Activated naive CD8-positive, alpha-beta T cell treated with anti-CD3 and anti-CD28 coated beads, Interleukin-2, amount 50 U/mL, for 16 hours (primary cell): ENCODE data around the gene CPTP.

ENCODE experiments used
- DNase-seq: peaks from one replicate; pipeline ENCODE4 v3.0.0-alpha.2; 2020; ENCODE audit warnings: low read depth, low spot score

CPTP gene

DNA sequence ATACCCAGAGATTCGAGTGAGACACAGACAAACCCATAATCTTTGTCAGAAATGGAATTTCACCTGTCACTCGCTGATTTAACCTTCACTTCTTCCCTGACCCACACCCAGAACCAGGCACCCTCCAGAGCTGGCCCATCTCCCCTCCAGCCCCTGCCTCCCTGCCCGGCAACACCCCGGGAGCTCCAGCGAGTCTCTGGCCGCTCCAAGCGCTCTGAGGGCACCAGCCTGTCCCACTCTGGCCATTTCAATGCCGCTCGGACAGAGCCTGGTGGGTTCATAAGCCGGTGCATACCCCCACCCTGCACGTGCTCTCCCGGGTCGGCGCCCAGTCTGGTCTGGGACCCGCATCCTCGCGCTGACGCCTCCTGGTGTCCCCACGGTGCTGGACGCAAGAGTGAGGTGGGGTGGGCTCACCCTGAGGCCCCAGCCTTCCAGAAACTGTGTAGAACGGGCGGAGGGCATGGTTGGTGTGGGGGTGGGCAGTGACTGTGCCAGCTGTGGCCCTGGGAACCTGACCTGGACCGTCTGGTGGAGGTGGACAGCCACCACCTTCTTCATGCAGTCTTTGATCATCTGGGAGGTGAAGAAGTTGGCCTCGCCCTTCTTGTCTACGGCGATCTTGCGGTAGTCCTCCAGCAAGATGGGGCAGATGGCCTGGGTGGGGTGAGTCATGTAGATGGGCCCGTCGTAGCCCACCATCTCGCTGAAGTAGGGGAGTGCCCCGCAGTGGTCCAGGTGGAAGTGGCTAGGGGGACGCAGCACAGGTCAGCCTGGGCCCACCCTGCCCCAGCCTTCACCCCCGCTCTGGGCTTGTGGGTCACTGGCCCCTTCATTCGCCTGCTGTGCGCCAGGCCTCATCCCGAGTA, 5.6 kb upstream of the CPTP start:
- no peak for DNase-seq

DNA sequence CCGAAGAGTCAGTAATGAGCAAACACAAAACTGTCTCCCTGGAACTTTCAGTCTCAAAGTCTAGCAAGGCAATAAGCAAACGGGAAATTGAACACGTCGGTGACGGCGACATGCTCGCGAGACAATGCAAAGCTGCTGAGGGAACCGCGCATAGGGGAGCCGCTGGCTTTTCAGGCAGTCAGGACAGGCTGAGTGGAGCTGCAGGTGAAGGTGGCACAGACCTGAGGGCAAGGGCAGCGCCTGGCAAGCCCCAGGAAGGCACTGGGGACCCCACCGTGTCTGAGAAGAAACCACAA, 5.0 kb upstream of the CPTP start:
- DNase-seq = no peak

DNA sequence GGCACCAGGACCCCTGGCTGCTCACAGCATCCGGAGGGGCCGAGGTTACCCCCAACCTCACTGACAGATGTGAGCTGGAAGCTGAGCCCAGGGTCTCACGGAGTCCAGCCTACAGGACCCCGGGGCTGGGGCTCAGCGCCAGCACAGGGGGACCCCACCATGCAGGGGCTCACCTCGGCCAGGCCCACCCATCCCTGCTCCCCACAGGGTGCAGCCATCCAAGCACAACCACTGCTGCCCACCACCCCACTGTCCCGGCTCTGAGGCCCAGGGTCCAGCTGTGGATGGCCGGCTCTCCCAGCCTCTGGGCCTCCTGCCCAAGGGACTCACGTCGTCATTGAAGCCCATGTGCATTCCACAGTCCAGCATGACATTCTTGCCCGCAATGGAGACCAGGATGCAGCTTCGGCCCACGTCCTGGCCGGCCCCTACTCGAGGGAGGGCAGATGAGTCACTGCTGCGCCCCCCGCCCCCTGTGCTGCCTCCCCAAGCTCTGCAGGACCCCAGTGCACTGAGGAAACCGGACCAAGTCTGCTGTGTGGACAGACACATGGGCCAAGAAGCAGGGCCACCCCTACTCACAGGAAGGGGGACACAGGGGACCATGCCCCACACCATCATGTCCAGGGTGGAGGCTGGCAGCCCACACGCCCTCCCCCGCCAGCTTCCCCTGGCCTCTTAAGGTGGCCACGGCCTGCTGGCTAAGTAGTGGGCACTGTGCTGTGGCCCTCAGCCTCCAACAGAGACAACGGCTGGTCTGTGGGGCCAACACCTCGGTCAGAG, 3.7 kb upstream of the CPTP start:
- no peak for DNase-seq

DNA sequence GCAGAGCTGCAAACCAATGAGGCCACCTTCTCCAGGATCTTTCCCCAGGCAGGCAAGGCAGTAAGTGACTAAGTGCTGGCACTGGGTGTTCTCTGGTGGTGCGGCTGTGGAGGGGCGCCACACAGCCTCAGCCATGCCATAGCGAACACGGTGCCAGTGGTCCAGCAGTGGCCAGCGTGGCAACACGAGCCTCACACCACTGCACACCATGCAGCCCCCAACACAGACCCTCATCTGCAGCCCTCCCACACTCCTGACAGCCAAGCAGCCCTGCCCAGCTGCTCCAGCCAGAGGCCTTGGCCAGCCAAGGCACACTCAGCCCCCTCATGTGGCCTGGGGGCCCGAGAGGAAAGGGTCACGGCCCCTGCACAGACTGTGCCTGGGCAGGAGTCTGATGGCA, 3.1 kb upstream of the CPTP start:
- DNase-seq = no peak

DNA sequence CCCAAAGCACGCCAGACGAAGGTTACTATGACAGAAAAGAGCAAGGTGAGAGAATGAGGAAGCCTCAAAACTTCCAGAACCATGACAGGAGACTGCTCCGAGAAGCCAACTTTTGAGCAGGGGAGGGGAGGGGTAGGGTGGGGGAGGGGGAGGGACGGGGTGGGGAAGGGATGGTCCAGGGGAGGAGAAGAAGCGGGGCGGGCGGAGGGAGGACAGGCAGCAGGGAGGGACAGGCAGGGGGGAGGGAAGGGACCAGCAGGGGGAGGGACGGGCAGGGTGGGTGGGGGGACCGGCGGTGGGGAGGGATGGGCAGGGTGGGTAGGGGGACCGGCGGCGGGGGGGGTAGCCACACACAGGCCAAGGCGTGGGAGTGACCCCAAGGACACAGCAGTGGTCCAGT, 2.2 kb upstream of the CPTP start:
- DNase-seq = no peak

DNA sequence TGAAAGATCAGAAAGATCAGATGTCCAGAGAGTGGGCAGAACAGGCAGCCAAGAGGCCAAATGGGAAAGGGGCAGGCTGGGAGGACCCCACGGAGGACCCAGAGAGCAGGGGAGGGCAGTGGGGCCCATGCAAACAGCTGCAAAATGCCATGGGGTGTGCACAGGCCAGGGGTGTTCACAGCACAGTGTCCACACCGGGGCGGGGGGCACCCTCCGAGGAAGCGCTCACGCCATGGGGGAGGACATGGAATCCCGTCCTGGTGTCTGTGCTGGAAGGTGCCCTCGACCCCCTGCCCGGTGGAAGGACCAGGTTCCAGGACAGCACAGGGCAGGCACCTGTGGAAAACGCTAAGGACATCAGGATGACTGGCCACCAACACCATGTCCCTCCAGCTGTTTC, 1.6 kb upstream of the CPTP start:
- DNase-seq = no peak

DNA sequence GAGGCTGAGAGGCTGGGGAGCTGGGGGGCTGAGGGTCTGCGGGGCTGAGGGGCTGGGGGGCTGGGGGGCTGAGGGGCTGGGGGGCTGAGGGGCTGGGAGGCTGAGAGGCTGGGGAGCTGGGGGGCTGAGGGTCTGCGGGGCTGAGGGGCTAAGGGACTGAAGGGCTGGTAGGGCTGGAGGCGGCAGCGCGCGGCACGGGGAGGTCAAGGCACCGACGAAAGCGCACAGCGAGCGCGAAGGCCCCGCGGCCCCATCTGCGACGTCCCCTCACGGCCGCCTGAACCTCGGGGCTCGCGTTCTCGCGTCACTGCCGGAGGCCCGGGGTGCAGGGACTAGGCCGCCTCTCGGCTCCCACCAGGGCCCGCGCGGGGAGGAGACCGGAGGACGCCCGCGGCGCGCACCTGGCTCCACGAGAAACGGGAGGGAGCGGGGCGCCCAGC, 498 bp upstream of the CPTP start:
- DNase-seq = no peak

DNA sequence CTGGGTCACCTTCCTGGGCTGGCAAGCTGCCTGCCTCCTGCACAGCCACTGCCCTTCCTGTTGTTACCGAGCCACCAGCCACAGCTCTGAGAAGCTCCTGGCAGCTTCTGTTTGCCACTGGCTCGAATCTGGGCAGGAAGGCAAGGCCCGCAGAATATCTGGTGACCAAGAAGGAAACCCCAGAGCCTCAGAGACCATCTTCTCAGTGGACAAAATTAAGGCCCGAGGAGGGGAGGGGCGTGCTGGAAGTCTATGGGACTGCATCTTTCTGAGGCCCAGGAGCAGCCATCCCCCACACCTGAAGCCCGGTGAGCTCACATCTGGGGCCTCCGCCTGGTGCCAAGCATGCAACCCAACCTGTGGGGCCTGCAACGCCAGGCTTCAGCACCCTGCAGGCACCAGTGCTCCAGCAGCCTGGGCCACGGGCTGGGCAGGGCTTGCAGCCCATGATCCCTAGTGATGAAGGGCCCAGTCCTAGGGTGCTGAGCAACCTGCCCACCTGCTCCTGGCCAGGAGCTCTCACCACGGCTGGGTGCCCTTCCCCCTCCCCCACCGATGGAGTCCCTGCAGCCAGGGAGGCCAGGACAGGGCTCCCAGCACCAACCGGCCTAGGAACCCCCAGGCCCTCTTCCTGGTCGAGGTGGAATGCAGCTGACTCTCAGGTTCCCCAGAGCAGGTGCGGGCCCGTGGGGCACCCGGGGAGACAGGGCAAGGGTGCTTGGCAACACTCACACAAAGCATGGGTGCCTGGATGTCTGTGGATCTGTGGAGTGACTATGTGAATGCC, 879 bp downstream of the CPTP start:
- DNase-seq = no peak

DNA sequence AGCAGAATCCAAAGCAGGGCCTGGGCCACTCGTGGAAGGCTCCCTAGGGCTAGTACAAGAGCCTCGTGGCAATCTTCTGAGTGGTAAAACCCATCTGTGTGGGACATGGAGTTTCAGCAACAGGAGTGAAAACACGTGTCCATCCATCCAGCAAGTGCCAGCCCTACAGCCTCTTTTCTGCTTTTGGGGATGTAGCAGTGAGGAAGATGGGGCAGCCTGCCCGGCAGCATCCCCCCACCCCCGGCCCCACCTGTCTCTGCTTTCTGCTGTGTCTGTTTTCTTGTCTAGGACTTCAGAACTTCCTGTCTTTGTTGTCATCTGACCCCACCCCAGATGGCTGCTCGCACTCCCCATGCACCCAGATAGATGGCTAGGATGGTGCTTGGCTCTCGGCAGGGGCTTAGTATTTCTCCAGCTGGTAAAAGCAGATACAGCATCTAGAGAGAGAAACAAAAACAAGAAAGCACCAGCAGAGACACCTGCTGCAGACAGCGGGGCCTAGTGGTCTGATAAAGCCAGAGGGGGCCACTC, 1.5 kb downstream of the CPTP start:
- no peak for DNase-seq

DNA sequence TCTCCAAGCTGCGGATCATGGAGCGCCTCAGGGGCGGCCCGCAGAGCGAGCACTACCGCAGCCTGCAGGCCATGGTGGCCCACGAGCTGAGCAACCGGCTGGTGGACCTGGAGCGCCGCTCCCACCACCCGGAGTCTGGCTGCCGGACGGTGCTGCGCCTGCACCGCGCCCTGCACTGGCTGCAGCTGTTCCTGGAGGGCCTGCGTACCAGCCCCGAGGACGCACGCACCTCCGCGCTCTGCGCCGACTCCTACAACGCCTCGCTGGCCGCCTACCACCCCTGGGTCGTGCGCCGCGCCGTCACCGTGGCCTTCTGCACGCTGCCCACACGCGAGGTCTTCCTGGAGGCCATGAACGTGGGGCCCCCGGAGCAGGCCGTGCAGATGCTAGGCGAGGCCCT, 2.7 kb downstream of the CPTP start:
- DNase-seq = no peak

DNA sequence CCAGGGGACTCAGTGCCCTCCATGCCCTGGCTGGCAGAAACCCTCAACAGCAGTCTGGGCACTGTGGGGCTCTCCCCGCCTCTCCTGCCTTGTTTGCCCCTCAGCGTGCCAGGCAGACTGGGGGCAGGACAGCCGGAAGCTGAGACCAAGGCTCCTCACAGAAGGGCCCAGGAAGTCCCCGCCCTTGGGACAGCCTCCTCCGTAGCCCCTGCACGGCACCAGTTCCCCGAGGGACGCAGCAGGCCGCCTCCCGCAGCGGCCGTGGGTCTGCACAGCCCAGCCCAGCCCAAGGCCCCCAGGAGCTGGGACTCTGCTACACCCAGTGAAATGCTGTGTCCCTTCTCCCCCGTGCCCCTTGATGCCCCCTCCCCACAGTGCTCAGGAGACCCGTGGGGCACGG, 3.7 kb downstream of the CPTP start:
- DNase-seq = no peak

DNA sequence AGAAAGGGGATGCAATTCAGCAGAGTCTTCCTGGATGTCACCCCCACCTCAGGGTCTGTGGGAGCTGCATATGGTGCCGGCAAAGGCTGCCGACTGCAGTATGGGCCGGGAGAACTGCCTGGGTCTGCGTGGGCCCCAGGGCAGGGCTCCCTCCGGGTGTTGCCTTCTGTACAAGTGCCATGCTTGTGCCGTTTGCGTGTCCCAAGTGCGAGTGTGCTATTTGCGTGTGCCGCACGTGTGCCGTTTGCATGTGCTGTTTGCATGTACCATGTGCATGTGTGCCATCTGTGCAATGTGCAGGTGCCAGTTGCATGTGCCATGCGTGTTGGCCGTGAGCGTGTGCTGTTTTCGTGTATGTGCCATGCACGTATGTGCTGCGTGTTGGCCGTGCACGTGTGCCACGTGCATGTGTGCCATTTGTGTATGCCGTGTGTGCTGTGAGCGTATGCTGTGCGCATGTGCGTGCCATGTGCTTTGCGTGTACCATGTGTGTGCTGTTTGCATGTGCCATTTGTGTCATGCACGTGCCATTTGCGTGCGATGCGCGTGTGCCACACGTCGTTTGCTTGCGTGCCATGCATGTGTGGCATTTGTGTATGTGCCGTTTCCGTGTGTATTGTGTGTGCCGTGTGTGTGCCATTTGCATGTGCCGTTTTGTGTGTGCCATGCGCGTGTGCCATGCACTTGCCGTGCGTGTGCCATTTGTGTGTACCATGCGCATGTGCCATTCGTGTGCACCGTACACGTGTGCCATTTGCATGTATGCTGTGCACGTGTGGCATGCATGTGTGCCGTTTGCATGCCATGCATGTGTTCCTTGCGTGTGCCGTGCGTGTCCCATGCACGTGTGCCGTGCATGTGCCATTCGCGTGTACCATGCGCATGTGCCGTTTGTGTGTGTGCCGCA, 5.0 kb downstream of the CPTP start:
- DNase-seq = no peak

DNA sequence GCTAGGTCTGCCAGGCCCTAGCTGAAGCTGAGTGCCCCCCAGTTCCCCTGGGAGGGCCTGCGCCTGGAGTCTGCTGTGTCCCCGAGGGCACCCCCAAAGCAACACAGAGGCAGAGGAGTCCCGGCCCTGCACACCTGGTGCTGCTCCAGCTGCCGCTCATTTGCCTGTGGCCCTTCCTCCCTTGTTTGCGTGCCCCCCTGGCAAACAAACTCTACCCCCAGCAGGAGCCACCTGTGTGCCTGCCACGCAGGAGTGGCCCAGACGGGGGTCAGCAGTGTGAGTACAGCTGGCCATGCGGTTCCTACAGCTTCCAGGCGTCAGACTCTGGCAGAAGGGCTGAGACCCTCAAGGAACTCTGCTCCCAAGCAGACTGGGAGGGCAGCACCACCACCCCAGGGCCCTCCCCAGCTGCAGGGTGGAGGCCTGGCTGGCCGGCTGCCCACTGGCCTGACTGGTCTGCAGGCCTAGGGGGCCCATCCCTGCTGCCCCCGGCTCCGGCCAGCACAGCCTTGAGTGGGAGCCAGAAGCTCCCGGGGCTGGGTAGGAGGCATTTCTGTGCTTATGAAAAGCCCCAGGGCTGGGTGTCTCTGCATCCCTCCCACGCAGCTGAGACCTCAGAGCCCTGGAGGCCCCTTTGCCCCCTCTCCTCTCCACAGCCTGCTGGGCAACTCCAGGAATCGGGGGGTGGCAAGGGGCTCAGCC, 5.9 kb downstream of the CPTP start:
- no peak for DNase-seq

DNA sequence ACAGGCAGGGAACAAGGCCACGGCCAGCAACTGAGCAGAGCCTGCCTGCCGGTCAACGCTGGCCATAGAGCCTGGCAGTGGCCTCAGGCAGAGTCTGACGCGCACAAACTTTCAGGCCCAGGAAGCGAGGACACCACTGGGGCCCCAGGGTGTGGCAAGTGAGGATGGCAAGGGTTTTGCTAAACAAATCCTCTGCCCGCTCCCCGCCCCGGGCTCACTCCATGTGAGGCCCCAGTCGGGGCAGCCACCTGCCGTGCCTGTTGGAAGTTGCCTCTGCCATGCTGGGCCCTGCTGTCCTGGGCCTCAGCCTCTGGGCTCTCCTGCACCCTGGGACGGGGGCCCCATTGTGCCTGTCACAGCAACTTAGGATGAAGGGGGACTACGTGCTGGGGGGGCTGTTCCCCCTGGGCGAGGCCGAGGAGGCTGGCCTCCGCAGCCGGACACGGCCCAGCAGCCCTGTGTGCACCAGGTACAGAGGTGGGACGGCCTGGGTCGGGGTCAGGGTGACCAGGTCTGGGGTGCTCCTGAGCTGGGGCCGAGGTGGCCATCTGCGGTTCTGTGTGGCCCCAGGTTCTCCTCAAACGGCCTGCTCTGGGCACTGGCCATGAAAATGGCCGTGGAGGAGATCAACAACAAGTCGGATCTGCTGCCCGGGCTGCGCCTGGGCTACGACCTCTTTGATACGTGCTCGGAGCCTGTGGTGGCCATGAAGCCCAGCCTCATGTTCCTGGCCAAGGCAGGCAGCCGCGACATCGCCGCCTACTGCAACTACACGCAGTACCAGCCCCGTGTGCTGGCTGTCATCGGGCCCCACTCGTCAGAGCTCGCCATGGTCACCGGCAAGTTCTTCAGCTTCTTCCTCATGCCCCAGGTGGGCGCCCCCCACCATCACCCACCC, 6.7 kb downstream of the CPTP start, which contains the start of gene TAS1R3:
Gene TAS1R3 (plus strand): TSS at position 213 of the 898 bp plus-strand sequence. CDS start 66 bp downstream, at position 279.
- DNase-seq = no peak

DNA sequence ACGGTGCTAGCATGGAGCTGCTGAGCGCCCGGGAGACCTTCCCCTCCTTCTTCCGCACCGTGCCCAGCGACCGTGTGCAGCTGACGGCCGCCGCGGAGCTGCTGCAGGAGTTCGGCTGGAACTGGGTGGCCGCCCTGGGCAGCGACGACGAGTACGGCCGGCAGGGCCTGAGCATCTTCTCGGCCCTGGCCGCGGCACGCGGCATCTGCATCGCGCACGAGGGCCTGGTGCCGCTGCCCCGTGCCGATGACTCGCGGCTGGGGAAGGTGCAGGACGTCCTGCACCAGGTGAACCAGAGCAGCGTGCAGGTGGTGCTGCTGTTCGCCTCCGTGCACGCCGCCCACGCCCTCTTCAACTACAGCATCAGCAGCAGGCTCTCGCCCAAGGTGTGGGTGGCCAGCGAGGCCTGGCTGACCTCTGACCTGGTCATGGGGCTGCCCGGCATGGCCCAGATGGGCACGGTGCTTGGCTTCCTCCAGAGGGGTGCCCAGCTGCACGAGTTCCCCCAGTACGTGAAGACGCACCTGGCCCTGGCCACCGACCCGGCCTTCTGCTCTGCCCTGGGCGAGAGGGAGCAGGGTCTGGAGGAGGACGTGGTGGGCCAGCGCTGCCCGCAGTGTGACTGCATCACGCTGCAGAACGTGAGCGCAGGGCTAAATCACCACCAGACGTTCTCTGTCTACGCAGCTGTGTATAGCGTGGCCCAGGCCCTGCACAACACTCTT, 7.6 kb downstream of the CPTP start:
- no peak for DNase-seq

DNA sequence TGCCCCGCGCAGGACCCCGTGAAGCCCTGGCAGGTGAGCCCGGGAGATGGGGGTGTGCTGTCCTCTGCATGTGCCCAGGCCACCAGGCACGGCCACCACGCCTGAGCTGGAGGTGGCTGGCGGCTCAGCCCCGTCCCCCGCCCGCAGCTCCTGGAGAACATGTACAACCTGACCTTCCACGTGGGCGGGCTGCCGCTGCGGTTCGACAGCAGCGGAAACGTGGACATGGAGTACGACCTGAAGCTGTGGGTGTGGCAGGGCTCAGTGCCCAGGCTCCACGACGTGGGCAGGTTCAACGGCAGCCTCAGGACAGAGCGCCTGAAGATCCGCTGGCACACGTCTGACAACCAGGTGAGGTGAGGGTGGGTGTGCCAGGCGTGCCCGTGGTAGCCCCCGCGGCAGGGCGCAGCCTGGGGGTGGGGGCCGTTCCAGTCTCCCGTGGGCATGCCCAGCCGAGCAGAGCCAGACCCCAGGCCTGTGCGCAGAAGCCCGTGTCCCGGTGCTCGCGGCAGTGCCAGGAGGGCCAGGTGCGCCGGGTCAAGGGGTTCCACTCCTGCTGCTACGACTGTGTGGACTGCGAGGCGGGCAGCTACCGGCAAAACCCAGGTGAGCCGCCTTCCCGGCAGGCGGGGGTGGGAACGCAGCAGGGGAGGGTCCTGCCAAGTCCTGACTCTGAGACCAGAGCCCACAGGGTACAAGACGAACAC, 8.3 kb downstream of the CPTP start:
- DNase-seq = no peak

DNA sequence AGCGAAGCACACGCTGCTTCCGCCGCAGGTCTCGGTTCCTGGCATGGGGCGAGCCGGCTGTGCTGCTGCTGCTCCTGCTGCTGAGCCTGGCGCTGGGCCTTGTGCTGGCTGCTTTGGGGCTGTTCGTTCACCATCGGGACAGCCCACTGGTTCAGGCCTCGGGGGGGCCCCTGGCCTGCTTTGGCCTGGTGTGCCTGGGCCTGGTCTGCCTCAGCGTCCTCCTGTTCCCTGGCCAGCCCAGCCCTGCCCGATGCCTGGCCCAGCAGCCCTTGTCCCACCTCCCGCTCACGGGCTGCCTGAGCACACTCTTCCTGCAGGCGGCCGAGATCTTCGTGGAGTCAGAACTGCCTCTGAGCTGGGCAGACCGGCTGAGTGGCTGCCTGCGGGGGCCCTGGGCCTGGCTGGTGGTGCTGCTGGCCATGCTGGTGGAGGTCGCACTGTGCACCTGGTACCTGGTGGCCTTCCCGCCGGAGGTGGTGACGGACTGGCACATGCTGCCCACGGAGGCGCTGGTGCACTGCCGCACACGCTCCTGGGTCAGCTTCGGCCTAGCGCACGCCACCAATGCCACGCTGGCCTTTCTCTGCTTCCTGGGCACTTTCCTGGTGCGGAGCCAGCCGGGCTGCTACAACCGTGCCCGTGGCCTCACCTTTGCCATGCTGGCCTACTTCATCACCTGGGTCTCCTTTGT, 9.1 kb downstream of the CPTP start:
- DNase-seq = no peak
